Body of pancreas (tissue), 4 donors: ENCODE data around the gene CIB2.

ENCODE experiments used
- POLR2A ChIP-seq, 3 donors: fragments of 450-650 bp; IDR thresholded peaks; one replicate each; pipeline ENCODE4 v1.6.1; 2016; ENCODE audit warnings: antibody characterized with exemption in 3 of 3, mild to moderate bottlenecking in 2 of 3
- TF ChIP-seq, protein P1 (sequence below), 7 experiments: fragments of 450-650 bp in 4 of 7; fragments of 200-600 bp in 3 of 7; sonication (generic) in 3 of 7; IDR thresholded peaks; one replicate each; pipeline ENCODE4 v1.5.1; 2016 to 2019; ENCODE audit warnings: antibody characterized with exemption in 7 of 7

GRCh38 chr15:78156653-78157052 is 25.4 kb upstream of the CIB2 start:
- TF ChIP-seq, protein P1, sequence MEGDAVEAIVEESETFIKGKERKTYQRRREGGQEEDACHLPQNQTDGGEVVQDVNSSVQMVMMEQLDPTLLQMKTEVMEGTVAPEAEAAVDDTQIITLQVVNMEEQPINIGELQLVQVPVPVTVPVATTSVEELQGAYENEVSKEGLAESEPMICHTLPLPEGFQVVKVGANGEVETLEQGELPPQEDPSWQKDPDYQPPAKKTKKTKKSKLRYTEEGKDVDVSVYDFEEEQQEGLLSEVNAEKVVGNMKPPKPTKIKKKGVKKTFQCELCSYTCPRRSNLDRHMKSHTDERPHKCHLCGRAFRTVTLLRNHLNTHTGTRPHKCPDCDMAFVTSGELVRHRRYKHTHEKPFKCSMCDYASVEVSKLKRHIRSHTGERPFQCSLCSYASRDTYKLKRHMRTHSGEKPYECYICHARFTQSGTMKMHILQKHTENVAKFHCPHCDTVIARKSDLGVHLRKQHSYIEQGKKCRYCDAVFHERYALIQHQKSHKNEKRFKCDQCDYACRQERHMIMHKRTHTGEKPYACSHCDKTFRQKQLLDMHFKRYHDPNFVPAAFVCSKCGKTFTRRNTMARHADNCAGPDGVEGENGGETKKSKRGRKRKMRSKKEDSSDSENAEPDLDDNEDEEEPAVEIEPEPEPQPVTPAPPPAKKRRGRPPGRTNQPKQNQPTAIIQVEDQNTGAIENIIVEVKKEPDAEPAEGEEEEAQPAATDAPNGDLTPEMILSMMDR (IDR thresholded peaks at IDR 0.05), result no peak
- TF ChIP-seq POLR2A (IDR thresholded peaks at IDR 0.05), result no peak
